Activated CD8-positive, alpha-beta memory T cell treated with anti-CD3 and anti-CD28 coated beads, Interleukin-2, amount 50 U/mL, for 48 hours (primary cell): ENCODE measurements around the gene PRSS1.
A peak's percentile ranks its signal among the peaks of the same experiment; 100 is the strongest.
"Not testable (repeated sequence)": the region's sequence is repeated elsewhere in the genome, so short reads cannot be mapped to it uniquely, and the experiment has no call there.

ENCODE experiments used
- DNase-seq: peaks from one replicate; pipeline ENCODE4 v3.0.0-alpha.2; 2020

Gene PRSS1

GRCh38 chr7:142773937-142774744 is 24.9 kb downstream of the PRSS1 start:
- no peak for DNase-seq

GRCh38 chr7:142774826-142775225 is 25.6 kb downstream of the PRSS1 start:
- DNase-seq = no peak

GRCh38 chr7:142775351-142776115 is 26.3 kb downstream of the PRSS1 start:
- not testable (repeated sequence) for DNase-seq

DNA sequence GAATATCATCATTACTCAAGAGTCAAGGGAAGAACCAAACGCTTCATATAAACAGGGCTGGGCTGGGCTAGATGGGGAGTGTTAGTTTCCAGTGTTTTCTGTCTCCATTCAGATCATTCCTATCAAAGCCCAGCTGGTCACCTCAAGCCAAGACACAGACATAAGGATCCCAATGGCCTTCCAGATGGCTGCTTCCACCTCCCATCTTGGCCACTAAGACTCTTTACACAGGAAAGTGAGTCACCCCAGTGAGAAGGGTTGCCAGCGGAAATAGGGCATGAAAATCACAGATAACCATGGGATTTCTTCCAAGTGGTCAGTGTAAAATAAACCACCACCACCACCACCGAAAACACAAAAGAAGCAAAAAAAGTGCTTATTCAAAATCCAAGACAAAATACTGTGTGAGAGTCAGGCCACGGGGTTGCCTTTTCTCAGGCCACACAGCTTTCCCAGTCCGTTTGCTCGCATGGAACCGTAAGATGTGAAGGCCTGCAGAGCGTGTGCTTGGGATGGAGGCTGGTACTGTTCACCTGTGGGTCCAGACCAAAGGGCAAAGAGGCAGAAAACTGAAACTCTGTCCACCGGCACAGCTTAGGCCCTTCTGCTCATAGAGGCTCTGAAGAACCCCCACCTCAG is 27.1 kb downstream of the PRSS1 start:
- DNase-seq = no peak

DNA sequence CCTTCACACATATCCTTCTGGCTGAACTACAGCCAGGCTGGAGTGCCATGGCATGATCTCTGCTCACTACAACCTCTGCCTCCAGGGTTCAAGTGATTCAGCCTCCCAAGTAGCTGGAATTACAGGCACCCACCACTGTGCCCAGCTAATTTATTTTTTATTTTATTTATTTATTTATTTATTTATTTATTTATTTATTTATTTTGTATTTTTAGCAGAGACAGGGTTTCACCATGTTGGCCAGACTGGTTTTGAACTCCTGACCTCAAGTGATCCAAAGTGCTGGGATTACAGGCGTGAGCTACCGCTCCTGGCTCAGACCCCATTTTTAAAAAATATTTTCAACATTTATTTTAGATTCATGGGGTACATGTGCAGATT is 27.6 kb downstream of the PRSS1 start:
- DNase-seq = not testable (repeated sequence)

- no peak for DNase-seq
Measured at GRCh38 chr7:142777318-142777717, 28.0 kb downstream of the PRSS1 start.

- DNase-seq = peak; percentile 77
Measured at GRCh38 chr7:142782922-142783900, 33.9 kb downstream of the PRSS1 start.

- DNase-seq = no peak
Measured at GRCh38 chr7:142784096-142784495, 34.8 kb downstream of the PRSS1 start.

GRCh38 chr7:142784716-142785115 is 35.4 kb downstream of the PRSS1 start:
- no peak for DNase-seq

DNA sequence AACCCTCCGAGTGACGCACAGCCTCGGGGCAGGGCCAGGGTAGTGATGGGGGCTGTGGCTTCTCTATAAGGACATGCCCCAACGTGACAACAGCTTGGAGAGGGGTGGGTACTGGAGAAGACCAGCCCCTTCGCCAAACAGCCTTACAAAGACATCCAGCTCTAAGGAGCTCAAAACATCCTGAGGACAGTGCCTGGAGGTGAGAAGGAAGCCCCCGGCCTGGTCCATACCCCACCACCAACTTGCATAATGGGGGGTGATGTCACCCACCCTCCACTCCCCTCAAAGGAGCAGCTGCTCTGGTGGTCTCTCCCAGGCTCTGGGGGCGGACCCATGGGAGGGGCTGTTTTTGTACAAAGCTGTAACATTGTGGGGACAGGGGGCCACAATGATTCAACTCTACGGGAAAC is 36.6 kb downstream of the PRSS1 start:
- peak; percentile 66 for DNase-seq

DNA sequence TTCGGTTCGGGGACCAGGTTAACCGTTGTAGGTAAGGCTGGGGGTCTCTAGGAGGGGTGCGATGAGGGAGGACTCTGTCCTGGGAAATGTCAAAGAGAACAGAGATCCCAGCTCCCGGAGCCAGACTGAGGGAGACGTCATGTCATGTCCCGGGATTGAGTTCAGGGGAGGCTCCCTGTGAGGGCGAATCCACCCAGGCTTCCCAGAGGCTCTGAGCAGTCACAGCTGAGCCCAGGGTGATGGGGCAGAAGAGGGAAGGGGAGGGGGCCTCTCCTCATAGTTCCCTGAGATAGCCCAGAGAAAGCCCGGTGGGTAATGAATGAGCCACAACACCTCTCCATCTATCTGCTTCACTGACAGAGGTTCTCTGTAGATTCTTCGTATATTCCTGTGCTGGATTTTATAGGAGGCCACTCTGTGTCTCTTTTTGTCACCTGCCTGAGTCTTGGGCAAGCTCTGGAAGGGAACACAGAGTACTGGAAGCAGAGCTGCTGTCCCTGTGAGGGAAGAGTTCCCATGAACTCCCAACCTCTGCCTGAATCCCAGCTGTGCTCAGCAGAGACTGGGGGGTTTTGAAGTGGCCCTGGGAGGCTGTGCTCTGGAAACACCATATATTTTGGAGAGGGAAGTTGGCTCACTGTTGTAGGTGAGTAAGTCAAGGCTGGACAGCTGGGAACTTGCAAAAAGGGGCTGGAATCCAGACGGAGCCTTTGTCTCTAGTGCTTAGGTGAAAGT is 37.9 kb downstream of the PRSS1 start:
- no peak for DNase-seq

DNA sequence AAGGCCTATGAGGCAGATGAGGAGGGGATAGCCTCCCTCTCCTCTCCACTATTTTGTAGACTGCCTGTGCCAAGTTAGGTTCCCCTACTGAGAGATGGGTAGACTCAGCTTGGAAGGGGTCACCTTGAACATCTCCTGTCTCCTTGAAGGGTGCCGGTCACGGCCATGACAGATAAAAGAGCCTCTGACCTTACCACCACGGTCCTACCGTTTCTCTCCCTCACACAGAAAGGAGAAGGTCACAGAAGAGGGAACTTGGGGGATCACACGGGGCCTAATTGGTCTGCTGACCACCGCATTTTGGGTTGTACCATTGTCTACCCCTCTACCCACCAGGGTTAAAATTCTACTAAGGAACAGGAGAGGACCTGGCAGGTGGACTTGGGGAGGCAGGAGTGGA is 38.5 kb downstream of the PRSS1 start:
- no peak for DNase-seq

DNA sequence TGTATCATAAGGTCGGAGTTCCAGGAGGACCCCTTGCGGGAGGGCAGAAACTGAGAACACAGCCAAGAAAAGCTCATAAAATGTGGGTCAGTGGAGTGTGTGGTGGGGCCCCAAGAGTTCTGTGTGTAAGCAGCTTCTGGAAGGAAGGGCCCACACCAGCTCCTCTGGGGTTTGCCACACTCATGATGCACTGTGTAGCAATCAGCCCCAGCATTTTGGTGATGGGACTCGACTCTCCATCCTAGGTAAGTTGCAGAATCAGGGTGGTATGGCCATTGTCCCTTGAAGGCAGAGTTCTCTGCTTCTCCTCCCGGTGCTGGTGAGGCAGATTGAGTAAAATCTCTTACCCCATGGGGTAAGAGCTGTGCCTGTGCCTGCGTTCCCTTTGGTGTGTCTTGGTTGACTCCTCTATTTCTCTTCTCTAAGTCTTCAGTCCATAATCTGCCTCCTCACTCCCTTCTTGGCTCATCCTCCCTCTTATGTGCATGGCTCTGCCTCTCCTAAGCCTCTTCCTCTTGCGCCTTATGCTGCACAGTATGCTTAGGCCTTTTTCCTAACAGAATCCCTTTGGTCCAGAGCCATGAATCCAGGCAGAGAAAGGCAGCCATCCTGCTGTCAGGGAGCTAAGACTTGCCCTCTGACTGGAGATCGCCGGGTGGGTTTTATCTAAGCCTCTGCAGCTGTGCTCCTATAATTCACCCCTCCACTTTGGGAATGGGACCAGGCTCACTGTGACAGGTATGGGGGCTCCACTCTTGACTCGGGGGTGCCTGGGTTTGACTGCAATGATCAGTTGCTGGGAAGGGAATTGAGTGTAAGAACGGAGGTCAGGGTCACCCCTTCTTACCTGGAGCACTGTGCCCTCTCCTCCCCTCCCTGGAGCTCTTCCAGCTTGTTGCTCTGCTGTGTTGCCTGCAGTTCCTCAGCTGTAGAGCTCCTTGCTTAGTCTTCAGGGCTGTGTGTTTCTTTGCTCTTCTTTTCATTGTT is 39.3 kb downstream of the PRSS1 start:
- DNase-seq = no peak

- no peak for DNase-seq
Measured at GRCh38 chr7:142789441-142789840, 40.2 kb downstream of the PRSS1 start.

DNA sequence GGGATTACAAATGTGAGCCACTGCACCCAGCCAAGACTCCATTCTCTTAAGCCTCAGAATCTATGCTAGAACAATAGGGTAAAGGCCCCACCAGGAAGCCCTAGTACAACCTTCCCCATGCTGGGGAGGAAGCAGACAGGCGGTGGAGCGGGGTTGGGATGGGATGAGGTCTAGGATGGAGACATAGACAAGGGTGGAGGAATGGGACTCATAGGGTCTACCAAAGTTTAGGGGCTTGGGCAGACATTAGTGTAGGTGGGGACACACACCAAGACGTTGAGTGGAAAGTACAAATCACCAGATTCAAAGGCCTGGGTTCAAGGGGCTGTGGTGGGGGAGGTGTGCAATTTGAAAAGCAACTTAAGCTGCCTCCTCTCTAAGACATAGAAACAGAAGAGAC is 40.8 kb downstream of the PRSS1 start:
- no peak for DNase-seq

GRCh38 chr7:142790555-142790954 is 41.3 kb downstream of the PRSS1 start:
- no peak for DNase-seq

DNA sequence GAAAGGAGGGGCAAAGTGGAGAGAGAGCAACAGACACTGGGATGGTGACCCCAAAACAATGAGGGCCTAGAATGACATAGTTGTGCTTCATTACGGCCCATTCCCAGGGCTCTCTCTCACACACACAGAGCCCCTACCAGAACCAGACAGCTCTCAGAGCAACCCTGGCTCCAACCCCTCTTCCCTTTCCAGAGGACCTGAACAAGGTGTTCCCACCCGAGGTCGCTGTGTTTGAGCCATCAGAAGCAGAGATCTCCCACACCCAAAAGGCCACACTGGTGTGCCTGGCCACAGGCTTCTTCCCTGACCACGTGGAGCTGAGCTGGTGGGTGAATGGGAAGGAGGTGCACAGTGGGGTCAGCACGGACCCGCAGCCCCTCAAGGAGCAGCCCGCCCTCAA is 42.2 kb downstream of the PRSS1 start:
- no peak for DNase-seq

DNA sequence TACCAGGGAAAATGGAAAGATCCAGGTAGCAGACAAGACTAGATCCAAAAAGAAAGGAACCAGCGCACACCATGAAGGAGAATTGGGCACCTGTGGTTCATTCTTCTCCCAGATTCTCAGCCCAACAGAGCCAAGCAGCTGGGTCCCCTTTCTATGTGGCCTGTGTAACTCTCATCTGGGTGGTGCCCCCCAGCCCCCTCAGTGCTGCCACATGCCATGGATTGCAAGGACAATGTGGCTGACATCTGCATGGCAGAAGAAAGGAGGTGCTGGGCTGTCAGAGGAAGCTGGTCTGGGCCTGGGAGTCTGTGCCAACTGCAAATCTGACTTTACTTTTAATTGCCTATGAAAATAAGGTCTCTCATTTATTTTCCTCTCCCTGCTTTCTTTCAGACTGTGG is 42.9 kb downstream of the PRSS1 start:
- DNase-seq = no peak

- no peak for DNase-seq
Measured at GRCh38 chr7:142792593-142792992, 43.3 kb downstream of the PRSS1 start.

GRCh38 chr7:142793156-142793555 is 43.9 kb downstream of the PRSS1 start:
- no peak for DNase-seq
